Coronary artery (tissue), 2 donors: ENCODE measurements around the gene FLNC.

Experiments used
- DNase-seq: peaks from one replicate; pipeline ENCODE4 v3.0.0-alpha.2; 2017; ENCODE audit warnings: low spot score
- H3K27ac ChIP-seq, 2 donors: fragments of 200-600 bp; sonication (generic); one replicate each; pipeline ENCODE4 v1.5.1; 2016 to 2019
- H3K4me3 ChIP-seq: fragments of 200-600 bp; sonication (generic); 2 replicates; pipeline ENCODE4 v1.5.1; 2016; ENCODE audit warnings: mild to moderate bottlenecking, moderate library complexity
- TF ChIP-seq, protein P1 (sequence below): fragments of 200-600 bp; sonication (generic); IDR thresholded peaks from one replicate; pipeline ENCODE4 v1.5.1; 2019; ENCODE audit warnings: antibody characterized with exemption

The FLNC gene

DNA sequence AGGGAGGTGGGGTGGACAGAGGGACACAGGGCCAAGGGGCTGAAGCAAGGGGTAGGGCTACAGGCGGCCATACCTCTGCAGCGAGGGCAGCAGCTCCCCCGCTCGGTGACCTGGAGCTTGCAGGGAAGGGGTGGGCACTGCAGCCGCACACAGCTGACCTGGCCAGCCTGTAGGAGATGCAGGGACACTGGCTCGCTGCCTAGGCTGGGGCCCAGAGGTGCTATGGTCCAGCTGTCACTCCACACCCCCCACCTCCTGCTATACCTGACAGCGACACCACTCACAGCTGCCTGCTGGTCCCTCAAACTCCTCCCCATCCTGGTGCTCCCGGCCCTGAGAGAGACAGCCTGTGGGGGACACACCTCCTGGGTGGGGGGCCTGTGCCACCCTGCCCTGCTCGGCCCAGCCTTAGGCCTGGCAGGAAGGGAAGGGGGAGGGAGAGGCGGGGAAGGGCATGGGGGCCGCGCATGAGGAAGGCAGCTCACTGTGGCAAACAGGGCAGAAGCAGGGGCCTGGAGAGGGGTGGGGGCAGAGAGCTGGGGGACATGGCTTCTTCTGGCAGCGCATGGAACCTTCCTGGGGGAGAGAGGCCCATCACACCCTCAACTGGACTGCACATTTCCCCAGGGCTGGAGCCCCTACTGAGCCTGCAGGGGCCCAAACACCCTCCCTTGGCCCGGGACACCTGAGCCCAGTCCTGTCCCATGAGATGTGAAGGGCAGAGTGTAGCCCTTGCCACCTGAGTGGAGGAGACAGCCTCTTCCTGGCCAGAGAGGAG lies 56.4 kb downstream of the FLNC start:
- TF ChIP-seq, protein P1, sequence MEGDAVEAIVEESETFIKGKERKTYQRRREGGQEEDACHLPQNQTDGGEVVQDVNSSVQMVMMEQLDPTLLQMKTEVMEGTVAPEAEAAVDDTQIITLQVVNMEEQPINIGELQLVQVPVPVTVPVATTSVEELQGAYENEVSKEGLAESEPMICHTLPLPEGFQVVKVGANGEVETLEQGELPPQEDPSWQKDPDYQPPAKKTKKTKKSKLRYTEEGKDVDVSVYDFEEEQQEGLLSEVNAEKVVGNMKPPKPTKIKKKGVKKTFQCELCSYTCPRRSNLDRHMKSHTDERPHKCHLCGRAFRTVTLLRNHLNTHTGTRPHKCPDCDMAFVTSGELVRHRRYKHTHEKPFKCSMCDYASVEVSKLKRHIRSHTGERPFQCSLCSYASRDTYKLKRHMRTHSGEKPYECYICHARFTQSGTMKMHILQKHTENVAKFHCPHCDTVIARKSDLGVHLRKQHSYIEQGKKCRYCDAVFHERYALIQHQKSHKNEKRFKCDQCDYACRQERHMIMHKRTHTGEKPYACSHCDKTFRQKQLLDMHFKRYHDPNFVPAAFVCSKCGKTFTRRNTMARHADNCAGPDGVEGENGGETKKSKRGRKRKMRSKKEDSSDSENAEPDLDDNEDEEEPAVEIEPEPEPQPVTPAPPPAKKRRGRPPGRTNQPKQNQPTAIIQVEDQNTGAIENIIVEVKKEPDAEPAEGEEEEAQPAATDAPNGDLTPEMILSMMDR, result no peak
- Histone ChIP-seq H3K4me3 (no peak overlapping the region), H3K27ac (no peak overlapping the region)
- DNase-seq, result no peak

DNA sequence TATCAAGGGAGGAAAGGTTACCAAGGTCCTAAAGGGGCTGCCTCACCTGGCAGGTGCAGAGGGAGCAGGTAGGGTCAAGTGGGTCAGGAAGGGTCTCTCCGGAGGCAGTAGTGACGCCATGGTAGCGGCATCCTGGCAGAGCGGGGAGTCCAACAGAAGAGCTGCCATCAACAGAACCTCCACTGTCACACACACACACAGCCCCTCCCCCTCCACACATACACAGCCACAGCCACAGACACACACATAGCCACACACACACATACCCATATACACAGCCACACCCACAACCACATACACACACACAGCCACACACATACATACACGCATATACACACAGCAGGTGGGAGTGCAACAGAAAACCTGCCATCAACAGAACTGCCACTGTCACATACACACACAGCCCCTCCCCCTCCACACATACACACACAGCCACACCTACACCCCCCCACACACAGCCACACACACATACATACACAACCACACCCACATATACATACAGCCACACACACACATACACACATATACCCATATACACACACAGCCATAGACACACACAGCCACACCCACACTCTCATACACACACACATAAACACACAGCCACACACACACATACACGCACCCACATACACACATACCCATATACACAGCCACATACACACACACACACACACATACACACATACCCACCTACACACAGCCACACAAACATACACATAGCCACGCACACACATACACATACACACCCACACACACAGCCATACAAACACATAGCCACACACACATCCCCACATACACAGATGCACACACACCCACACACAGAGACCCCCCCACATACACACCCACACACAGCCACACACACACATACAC lies 57.2 kb downstream of the FLNC start:
- TF ChIP-seq, protein P1, result no peak
- no peak for DNase-seq
- Histone ChIP-seq H3K4me3 (no peak overlapping the region), H3K27ac (no peak overlapping the region)

DNA sequence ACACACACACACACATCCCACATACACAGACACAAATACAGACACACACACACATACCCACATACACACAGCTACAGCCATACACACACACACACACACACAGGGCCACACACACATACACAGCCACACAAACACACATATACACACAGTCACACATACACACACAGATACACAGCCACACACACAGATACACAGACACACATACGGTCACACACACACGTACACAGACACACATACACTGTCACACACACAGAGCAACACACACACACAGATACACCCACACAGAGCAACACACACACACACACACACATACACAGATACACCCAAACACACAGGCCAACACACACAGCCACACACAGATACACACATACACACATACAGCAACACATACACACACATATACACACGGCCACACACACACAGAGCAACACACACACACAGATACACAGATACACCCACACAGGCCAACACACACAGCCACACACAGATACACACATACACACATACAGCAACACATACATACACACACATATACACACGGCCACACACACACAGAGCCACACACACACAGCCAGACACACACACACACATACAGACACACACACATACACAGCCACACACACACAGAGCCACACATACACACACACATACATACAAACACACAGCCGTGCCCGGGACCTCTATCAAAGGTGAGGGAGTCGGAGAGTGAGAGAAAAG lies 58.0 kb downstream of the FLNC start:
- TF ChIP-seq, protein P1, result no peak
- no peak overlapping the region for H3K27ac ChIP-seq
- H3K4me3 ChIP-seq, result no peak overlapping the region
- DNase-seq, result no peak

DNA sequence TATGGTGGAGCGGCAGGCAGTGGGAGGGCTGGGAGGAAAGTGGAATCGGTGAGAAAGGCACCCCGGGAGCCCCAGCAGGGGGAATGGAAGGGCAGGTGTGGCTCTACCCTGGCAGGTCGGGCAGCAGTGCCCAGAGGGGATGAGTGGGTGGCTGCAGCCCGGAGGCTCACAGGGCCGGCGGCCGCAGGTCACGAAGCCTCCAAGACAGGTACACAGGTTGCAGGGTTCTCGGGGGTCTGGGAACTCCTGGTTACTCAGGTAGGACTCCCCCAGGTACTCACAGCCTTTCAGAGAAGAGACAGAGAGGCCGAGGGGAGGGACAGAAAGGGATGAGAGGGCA lies 58.5 kb downstream of the FLNC start:
- DNase-seq, result no peak
- H3K27ac ChIP-seq, result no peak overlapping the region
- TF ChIP-seq, protein P1, result no peak
- H3K4me3 ChIP-seq, result no peak overlapping the region

DNA sequence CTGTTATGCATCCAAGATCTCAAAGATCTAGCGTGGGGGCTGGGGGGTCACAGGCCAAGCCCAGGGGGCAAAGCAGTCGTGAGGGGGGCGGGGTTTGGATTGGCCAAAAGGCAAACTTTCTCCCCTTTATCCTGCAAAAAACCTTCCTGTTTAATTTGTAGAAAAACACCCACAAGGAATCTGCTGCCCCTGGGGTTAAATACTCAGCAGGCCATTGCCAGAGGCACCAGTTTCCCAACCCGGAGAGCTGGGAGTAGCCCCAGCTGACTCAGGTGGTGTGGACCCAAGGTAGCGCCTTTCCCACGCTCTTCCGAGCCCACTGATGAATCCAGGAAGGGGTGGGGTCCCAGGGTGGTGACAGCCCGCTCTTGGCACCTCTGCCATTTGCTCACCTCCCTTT lies 58.9 kb downstream of the FLNC start:
- Histone ChIP-seq H3K27ac (no peak overlapping the region), H3K4me3 (no peak overlapping the region)
- DNase-seq, result no peak
- TF ChIP-seq, protein P1, result no peak

DNA sequence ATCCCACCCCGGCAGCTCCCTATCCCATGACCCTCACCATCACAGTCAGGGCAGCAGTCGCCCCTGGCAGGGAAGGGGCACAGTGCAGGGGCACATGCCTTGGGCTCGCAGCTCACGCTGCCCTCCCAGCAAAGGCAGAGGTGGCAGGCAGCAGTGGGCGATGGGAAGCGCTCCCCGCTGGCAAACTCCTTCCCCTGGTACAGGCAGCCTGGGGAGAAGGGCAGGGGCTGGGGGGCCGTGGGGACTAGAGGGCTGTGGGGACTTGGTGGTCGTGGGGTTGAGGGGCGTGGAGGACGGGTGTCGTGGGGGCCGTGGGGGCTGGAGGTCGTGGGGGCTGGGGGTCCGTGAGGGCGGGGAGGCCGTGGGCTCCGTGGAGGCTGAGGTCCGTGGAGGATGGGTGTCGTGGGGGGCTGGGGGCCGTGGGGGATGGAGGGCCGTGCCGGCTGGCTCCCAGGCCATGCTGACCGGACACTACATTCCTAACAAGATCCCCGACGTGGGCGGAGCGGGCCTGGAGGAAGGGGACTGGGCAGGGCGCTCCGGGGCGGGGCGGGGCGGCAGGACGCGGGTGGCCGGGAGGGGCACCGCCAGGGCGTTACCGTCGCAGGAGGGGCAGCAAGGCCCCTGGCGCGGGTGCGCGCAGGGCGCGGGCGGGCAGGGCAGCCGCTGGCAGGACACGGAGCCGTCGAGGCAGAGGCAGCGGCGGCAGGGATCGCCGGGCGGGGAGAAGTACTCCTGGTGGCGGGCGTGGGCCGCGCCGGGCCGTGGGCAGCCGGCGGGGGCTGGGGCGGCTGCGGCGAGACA lies 60.3 kb downstream of the FLNC start:
- DNase-seq, result no peak
- Histone ChIP-seq H3K4me3 (peak overlapping the region; percentile 67), H3K27ac (no peak overlapping the region)
- TF ChIP-seq, protein P1, result no peak
